HT1080 (cell line): ENCODE measurements around the gene ZSWIM7. TPM values are rescaled to one million over a fixed set of nuclear protein-coding genes. Genes with fewer than 3 reads are reported as not detected.
"Not testable (repeated sequence)": the region's sequence is repeated elsewhere in the genome, so short reads cannot be mapped to it uniquely, and the experiment has no call there.

Experiments
- DNase-seq: peaks from one replicate; pipeline ENCODE4 v3.0.0-alpha.2; 2015; ENCODE audit warnings: low read depth
- total RNA-seq: library from RNA; depleted of rRNA; stranded (reverse); fragments of >200 nt; shearing (Covaris generic); gene quantifications from 2 replicates; pipeline ENCODE4 v1.2.3, GENCODE V29; 2014

Gene ZSWIM7
- total RNA-seq, 1 experiment from 2014 or later: 30.6 TPM

DNA sequence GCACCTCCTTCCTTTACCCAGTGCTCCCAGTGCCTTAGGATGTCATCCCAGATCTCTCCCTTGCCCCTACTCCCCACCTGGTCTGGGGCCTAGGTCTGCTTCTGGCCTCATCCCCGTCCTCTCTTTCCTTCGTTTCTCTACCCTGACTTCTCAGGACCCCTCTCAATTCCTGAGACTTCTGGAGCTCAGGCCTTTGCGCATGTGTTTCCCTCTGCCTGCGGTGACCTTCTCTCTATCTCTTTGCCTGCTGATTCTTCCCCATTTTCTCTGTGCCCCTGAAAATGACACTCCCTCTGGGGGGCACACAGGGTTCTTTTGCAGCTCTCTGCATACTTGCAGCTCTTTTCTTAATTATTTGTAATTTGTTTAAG, 41.0 kb downstream of the ZSWIM7 start:
- no peak for DNase-seq

DNA sequence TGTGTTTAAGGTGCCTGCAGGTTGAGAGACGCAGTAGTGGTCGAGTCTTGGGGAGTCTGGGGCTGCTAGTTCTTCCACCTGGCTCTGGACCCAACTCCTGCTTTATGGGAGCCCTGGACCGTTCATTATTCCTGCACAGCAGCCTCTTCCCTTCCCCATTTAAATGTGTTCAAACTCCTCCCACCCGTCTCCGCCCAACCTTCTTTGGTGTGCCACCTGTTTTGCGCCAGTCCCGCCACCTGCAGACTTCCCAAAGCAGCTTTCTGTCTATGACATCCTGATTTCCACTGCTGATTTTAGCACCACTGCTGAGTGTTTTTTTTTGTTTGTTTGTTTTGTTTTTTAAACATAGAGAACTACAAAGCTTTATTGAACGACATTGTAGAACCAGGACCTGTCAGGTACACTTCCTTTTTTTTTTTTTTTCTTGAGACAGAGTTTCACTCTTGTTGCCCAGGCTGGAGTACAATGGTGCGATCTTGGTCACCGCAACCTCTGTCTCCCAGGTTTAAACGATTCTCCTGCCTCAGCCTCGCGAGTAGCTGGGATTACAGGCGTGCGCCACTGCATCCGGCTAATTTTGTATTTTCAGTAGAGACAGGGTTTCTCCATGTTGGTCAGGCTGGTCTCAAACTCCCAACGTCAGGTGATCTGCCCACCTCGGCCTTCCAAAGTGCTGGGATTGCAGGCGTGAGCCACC, 41.7 kb downstream of the ZSWIM7 start:
- DNase-seq: no peak

GRCh38 chr17:15957206-15957605, 42.3 kb downstream of the ZSWIM7 start:
- DNase-seq: no peak

GRCh38 chr17:15955793-15956541, 43.5 kb downstream of the ZSWIM7 start:
- DNase-seq: no peak

DNA sequence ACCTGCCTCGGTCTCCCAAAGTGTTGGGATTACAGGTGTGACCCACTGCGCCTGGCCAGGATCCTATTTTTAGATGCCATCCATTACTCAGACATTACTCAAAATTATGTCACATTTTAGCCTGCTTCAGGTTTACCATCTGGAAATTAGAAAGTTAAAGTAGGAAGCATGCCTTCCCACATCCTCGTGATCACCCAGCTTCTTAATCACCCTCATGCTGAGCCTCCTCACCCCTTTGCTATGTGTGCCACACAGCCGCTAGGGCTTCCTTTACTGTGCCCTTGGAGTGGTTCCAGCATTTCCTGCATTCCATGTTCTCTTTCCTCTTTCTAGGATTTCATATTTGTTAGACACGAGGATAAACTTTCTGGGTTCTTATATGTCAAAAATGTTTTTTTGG, 45.3 kb downstream of the ZSWIM7 start:
- peak; percentile 98 for DNase-seq

DNA sequence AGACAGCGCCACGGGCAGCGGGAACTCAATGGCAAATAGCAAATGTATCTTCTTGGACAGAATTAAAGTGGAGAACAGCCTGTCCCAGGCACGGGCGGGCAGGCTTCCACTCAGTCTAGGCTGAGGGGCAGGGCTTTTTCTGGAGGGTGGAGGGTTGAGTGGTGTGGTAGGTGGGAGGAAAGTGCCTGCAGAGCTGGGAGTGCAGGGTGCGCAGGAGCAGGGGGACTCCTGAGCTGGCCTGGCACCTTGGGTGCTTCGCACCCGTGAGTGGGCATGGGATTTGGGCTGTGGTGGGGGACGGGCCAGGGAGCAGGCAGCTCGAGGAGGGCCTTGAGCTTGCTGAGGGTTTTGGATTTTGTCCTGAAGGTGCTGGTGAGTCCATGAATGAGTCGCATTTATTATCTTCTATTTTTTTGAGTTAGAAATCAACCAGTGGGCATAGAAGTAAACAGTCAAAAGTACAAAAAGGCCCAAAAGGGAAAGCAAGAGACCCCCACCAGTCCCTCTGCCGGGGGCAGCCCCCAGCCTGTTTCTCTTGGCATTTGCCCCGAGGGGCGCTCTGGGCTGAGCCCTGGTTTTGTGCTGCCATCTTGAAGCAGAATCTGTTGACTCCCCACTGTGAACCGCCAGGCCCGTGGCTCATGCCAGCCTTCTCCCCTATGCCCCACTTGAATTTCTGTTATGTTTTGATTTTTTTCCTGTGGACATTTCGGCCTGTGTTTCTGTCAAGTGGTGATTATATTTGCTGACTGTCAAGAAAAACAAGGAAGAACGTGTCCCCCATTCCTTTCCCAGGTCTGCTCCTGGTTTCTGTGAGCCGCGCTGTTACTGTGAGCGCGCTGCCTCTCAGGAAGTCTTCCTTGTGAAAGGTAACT, 46.4 kb downstream of the ZSWIM7 start:
- no peak for DNase-seq

DNA sequence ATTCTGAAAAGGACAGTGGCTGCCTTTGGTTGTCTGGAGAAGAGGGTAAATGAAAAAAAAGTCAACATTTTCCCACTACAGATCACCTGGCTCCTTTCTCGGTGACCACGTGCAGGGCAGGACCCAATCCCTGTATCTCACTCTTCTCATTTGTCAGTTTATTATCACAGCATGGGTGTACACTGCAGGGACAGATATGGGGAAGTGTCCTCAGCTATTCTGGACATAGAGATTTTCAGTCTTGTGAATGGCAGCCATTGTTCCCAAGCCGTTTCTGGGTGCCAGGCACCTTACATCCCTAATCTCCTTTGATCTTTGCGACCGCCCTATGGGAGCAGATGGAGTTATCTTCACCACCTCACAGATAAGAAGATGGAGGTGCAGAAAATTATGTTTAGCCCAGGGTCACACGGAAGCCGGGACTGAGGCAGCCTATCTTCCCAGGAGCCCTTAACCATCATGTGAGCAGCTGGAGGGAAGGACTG, 47.4 kb downstream of the ZSWIM7 start:
- no peak for DNase-seq

- no peak for DNase-seq
Measured at GRCh38 chr17:15951368-15952047, 48.0 kb downstream of the ZSWIM7 start.

DNA sequence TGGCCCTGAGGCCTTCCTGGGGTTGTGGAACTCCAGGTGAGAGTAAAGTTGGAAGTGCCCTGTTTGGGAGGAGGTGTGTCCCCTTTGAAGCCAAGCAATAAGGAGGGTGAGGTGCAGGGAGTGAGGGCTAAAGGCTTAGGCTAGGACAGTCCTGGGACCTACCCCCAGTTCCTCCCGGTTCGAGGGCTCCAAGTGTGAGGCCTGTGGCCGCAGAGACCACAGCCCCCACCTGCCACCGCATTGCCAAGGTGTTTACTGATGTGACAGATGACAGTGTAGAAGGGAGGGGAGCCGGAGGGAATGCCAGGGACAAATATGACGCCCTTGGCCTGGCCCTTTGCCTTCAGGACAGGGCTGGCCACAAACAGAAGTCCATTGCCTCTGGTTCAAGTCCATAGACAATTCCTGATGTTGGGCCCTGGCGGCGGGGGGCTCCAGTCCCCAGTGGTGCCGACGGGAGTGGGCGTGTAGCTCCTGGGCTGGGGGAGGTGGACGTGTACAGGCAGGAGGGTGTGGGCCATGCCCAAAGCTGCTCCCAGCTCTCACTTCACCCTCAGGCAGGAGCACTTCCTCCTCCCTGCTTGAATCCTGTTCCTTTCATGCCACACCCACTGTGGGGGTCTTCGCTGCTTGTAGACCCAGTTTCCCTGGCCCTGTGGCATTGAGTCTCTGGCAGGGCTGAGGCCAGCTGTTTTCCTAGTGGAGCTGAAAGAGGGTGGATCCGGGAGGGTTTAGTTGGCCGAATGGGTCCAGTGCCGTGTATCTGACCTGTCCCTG, 51.3 kb downstream of the ZSWIM7 start:
- no peak for DNase-seq

- no peak for DNase-seq
Measured at GRCh38 chr17:15947271-15947670, 52.2 kb downstream of the ZSWIM7 start.

GRCh38 chr17:15946611-15947120, 52.8 kb downstream of the ZSWIM7 start:
- DNase-seq: no peak

GRCh38 chr17:15945527-15946191, 53.8 kb downstream of the ZSWIM7 start:
- DNase-seq: no peak

DNA sequence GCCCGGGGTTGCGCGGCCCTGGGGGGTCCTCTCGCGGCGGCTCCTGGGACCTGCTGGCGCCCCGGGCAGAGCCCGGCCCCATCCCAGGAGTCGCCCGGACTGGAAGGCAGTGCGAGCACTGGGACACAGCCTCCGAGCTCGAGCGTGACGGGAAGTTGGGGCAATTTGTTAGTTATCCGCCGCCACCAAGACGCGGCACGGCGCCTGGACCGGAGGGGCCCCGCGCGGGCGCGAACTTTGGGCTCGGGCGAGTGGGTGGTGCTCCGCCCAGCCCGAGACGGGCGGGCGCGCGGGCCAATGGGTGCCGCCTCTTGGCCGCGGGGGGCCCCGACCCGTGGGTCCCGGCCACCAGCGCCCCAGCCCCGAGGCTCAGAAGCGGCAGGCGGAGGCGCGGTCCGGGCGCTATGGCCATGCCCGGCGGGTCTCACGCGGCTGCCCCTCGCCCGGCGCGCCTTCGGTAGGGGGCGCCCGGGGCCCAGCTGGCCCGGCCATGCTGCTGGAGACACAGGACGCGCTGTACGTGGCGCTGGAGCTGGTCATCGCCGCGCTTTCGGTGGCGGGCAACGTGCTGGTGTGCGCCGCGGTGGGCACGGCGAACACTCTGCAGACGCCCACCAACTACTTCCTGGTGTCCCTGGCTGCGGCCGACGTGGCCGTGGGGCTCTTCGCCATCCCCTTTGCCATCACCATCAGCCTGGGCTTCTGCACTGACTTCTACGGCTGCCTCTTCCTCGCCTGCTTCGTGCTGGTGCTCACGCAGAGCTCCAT, 54.6 kb downstream of the ZSWIM7 start, which contains the start of gene ADORA2B:
TSS of gene ADORA2B (plus strand) at position 372 of the 768 bp plus-strand sequence. CDS start at position 491, 119 bp downstream.
- DNase-seq: no peak

DNA sequence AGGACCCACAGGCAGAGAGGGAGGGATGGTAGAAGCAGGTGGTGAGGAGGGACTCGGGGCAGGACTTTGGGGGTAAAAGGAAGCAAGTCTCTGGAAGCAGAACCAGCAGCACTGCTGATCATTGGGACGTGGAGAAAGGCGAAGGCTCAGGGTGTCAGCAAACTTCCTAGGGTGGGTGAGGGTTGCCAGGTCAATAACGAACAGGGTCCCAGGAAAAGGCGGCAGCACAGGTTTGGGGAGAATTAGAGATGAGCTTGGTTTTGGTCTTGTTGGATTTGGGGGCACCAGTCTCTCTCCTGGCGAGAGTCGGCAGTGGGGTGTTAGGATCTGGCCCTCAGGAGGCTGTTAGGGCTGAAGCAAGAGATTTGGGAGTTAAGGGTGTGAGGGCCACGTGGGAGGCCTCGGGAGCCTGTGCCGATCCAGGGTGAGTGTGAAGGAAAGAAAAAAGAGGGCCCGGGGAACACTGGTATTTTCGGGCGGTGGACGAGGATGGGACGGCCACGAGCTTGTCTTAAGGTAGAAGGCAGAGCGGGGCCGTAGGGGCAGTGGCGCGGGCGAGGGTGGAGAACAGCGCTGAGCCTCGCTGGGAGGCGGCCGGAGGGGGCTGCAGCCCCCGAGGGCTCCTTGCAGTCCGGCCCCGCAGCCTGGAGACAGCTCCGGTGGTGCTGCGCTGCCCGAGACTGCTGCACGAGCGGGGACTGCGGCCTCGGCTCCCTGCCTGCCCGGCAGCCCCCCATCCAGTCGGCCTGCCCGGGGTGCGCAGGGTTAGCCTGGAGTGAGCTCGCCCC, 55.3 kb downstream of the ZSWIM7 start:
- no peak for DNase-seq

- DNase-seq: peak; percentile 59
Measured at GRCh38 chr17:15942207-15942833, 57.2 kb downstream of the ZSWIM7 start.

DNA sequence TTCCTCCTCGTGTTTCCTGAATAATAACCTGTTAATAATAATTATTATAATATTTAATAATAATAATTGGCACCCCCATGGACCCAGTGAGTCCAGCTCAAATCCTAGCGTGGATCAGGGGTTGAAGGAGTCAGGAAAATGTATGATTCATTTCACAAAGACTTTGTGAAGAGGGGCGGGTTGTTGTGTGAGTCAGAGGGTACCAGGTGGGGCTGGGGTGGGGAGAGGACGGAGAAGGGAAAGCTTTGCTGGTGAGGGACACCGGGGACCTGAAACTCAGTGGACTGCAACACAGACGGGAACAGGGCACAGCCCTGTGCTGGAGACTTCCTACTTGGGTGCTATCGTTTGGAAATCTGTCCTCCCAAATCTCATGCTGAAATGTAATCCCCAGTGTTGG, 57.7 kb downstream of the ZSWIM7 start:
- peak; percentile 68 for DNase-seq

GRCh38 chr17:15936481-15936880, 63.0 kb downstream of the ZSWIM7 start:
- not testable (repeated sequence) for DNase-seq
